HG03196 (cell line): ENCODE measurements around the gene ASB14.

Experiments
- ATAC-seq: cut with Tn5 transposase; IDR thresholded peaks from one replicate; pipeline ENCODE4 v1.9.1; 2021; ENCODE audit not compliant: unreplicated experiment

The ASB14 gene

DNA sequence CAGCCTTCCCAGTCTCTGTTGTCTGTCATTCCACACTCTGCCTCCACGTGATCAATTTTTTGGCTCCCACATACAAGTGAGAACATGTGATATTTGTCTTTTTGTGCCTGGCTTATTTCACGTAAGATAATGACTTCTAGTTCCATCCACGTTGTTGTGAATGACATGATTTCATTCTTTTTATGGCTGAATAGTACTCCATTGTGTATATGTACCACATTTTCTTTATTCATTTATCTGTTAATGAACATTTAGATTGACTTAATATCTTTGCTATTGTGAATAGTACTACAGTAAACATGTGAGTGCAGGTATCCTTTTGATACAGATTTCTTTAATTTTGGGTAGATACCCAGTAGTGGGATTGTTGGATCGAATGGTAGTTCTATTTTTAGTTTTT, 31.4 kb downstream of the ASB14 start:
- no peak for ATAC-seq

DNA sequence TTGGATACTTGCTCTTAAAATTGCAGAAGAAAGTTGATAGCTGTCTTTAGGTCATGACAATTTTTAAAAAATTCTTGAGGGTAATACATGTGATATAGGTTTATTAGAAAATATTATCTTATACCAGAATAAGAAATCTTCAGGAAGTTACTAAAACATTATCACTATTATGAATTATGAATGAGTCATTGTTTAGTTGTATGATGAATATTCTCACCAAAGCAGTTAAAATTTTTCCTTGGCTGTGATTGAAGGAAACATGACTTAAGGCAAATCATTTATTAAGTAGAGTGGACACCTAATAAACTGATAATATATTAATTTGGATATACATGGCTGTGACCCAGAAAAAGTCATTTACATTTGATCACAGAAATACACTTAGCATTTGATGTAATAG, 34.8 kb downstream of the ASB14 start:
- no peak for ATAC-seq

DNA sequence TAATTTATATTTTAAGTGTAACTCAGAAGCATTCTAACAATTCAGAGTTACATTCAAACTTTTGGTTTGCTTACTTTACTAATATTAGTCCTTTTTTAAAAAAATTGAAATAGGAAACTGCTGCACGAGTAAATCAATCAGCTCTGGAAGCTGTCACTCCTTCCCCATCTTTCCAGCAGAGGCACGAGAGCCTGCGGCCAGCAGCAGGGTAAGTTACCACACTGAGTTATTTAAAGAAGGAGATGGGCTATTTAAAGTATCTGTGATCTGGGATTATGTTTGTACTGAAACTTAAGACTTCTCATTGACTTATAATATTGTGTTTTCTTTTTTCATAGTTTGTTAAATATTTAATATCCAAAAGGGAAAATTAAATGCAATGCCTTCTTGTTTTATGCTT, 35.6 kb downstream of the ASB14 start:
- ATAC-seq, result no peak

DNA sequence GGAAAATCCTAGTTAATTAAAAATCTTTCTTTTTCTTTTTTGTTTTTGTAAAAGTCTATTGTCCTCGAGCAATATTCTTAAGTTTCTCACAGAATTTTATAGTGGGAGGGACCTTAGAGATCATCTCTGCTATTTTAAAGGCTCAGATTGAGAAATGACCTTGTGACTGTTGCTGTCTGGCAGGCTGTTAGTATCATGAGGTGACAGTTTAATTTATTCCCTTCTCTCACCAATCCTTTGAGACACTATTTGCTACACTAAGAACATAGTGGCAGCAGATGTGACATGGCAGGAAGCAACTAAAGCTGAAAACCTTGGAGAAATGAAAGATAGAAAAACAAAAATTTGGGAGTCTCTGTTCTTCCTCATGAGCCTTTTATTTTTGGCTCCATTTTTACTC, 40.1 kb downstream of the ASB14 start:
- no peak for ATAC-seq

DNA sequence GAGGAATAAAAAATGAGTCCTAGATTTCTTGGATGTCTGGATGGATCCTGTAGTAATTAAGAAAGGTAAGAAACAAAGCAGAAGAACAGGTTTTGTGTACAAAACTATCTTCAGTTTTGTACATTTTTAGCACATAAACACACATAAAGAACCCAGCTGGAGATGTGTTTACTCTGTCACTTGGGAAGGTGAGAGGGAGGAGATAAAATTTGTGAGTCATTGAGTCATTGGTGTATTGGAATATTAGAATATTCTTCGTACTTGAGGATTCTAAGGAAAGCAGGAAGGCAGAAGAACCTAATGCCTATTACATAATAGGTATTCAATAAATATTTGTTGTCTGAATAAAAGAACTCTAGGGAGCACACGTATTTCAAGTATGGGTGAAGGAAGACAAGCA, 47.5 kb downstream of the ASB14 start:
- no peak for ATAC-seq

DNA sequence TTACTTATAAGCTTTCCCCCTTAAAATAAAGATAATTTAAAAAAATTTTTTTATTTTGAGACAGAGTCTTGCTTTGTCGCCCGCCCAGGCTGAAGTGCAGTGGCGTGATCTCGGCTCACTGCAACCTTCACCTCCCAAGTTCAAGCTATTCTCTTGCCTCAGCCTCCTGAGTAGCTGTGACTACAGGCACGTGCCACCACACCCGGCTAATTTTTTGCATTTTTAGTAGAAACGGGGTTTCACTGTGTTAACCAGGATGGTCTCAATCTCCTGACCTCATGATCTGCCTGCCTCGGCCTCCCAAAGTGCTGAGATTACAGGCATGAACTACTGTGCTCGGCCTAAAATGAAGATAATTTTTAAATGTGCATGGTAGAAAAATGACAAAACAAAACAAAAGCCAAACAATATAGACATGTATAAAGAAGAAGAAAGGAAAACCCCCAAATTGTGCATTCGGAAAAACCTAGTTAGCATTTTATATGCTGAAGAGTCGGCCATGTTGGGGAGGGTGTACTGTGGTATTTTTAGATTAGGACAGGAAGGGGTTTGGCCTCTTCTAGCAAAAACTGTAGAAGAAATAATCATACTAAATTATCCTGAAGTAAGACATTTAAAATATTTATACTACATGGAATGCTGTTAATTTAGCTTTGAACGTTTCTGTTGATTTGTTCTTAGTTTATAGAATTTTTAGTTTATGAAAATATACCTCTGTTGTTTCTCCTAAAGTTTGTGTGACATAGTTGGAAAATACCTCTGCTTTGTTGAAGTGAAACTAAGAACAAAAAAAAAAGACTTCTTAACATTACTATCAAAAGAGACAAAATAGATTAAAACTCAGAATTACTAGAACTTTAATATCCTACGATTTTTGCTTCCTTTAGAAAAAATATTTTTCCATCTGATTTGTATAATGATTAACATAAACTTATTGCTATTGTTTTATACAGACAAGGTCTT, 57.6 kb downstream of the ASB14 start:
- no peak for ATAC-seq

DNA sequence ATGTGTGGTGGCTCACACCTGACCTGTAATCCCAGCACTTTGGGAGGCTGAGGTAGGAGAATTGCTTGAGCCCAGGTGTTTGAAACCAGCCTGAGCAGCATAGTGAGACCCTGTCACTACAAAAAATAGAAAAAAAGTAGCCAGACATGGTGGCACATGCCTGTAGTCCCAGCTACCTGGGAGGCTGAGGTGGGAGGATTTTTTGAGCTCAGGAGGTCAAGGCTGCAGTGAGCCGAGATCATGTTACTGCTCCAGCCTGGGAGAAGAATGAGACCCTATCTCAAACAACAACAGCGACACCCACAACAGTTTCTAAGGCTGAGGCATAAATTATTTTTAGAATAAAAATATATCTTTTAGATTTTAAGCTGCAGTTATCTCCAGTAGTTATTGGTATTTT, 58.7 kb downstream of the ASB14 start:
- ATAC-seq, result no peak

DNA sequence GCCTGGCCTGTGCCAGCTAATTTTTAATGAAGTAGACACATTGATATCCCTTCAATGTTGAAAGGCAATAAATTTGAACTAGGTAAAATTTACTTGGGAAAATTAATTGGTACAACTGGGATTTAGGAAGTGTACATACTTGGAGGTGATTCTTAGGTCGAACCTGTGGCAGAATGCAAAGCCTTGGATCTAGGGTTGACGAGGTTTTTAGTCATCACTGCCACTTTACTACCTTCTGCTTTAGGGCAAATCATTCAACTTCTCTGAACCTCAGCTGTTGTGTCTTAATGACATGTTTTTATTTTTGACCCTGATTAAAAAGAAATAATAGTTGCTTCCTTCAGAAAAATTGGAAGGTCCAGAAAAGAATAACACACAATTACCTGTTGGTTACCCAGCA, 62.5 kb downstream of the ASB14 start:
- no peak for ATAC-seq

DNA sequence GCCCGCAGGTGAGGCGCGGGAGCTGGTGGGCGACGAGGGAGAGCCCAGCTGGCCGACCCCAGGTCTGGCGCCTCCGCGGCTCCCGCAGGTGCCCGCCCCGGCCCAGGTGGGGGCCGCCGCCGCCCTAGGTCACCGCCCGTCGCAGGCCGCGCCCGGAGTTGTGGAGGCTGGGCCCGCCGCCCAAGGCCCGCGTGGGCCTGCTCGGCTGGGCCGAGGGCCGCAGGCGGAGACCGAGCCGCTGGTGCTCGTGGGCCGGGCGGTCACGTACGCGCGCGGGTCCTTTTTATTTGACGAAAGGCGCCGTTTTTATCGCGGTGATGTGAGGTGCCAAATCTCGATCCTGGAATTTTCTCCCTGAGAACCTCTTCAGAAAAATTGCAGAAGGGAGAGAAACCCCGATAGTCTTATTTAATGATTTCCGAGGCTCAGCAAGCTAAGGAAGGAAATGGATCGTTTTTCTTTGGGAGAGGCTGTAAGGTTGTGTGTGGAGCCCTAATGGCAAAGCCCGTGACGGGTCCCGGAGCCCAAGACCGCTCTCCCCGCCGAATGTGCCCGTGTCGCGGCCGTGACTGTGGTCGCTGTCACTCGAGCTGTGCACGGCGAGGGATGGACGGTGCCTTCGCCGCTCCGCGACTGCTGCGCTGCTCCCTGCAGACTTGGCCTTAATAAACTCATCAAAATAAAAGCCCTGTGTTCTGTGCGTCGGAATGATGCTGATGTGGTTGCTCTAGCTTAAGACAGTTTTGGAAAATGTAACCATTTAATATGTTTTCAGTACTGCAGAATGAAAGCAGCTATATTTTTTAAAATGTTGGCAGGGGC, 64.3 kb downstream of the ASB14 start:
- peak; percentile 39 for ATAC-seq

DNA sequence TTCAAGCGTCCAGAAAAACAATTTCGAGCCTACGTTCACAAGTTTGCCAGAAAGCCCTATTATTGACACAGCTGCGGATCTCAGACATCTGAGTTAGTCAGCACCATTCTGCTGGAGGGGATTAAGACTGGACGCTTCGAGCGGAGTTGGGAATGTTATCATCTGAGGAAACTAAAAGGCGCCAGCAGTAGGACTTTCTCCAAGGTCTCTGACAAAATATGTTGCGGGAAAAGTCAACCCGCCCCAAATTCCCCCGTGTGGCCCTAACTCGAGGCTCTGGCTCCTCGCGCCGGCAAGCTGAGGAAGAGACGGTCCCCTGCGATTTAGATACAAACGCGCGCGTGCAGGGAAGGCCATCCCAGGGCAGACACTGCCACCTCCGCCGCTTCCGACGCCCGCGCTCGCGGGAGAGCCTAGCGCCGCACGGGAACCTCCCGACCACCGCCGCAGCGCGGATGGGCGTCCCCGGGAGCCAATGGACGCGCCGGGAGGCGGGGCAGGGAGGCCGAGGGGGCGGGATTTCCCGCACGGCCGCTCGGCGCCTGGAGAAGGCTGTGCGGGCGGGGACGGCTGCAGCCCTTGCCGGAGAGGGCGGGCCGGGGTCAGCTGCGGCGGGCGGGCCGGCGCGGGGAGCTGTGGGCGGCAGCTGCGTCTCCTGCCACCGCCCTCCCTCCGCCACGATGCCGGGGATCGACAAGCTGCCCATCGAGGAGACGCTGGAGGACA, 65.1 kb downstream of the ASB14 start, which contains the start of gene APPL1:
Gene APPL1 (plus strand): TSS at position 526 of the 726 bp plus-strand sequence. CDS start 155 bp downstream, at position 681.
- ATAC-seq, result peak; percentile 90

DNA sequence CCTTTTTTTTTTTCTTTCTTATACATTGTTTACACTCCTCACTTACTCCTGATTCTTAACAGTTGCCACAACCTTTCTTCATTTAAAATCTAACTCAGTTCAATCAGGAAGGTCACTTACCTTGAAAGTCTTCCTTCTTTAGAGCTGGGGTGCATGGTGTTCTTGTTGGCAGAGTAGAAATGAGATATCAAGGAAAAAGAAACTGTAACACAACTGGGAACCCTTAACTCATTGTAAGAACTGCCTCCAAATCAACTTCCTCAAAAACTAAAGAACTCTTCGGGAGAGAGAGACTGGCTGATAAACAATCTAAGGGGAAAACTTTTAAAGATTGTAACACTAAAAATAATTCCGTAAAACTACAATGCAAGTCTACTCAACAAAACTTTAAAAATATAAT, 66.3 kb downstream of the ASB14 start:
- ATAC-seq, result no peak

DNA sequence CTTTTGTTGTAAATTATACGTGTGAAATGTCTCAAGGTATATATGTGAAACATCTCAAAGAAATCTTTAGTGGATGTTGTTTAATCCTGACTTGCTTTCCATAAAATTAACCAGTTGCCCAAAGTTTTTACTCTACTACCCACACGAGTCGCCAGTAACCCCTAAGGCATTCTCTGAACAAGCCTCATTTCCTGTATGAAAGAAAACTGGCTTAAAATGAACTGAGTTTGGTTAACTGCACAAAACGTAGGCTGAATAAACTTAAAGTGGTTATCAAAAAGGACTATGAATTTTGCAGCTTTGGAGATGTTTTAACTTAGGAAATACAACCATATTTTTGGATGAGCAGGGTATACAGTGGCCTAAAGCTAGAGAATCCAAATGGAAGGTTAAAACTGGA, 67.6 kb downstream of the ASB14 start:
- no peak for ATAC-seq

DNA sequence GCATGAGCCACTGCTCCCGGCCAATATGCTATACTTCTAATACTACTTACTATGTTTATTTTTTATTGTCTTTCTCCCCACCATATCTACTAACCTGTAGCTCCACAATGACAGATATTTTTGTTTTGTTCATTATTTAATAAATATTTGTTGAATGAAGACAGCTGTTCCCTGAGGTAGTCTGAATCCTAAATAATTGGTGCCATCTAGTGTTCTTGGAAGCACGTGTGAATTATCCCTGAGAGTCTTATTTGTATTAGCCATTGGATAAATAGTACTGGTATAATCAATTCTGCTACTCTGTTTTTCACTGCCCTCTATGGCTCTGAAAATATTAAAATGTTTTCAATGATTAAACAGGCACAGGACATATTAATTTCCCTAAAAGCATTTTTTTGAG, 70.6 kb downstream of the ASB14 start:
- ATAC-seq, result no peak
